AG09319 (cell line): ENCODE measurements around the gene CEMIP2.

Source experiments
- DNase-seq: peaks from one replicate; pipeline ENCODE4 v3.0.0-alpha.2; 2010; ENCODE audit warnings: low read depth; ENCODE audit errors: extremely low read depth
- CTCF ChIP-seq: IDR thresholded peaks from 2 replicates; pipeline ENCODE4 v1.5.1; 2011; ENCODE audit warnings: low read depth, mild to moderate bottlenecking, inconsistent platforms, low read length, moderate library complexity

The CEMIP2 gene

GRCh38 chr9:71729816-71730526 lies 38.3 kb downstream of the CEMIP2 start:
- no peak for TF ChIP-seq CTCF
- DNase-seq: no peak

- no peak for TF ChIP-seq CTCF
- no peak for DNase-seq
These were observed 41.6 kb downstream of the CEMIP2 start for GRCh38 chr9:71726723-71727122.

GRCh38 chr9:71725590-71726338 lies 42.5 kb downstream of the CEMIP2 start:
- no peak for DNase-seq
- no peak for TF ChIP-seq CTCF

DNA sequence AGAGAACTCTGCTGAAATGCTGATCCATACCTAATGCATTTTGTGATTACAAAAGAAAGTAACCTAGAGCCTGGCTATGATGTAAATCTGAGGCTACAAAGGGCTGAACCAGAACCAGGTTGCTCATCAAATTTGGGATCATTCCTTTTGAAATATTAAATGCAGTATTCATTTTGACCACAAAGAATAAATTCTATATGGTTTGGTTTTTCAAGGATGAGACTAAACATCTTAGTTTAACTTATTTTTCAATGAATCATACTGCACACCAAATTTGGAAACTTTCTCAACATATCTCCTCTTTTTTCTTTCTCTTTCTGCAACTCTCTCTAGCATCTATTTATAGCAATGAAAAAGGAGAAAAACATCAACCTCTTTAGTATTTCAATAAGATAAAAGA lies 46.5 kb downstream of the CEMIP2 start:
- DNase-seq: no peak
- no peak for TF ChIP-seq CTCF

- peak; percentile 65 for DNase-seq
- no peak for TF ChIP-seq CTCF
These were observed 48.8 kb downstream of the CEMIP2 start for GRCh38 chr9:71719562-71719961.

GRCh38 chr9:71719088-71719487 lies 49.2 kb downstream of the CEMIP2 start:
- DNase-seq: no peak
- TF ChIP-seq CTCF: no peak

DNA sequence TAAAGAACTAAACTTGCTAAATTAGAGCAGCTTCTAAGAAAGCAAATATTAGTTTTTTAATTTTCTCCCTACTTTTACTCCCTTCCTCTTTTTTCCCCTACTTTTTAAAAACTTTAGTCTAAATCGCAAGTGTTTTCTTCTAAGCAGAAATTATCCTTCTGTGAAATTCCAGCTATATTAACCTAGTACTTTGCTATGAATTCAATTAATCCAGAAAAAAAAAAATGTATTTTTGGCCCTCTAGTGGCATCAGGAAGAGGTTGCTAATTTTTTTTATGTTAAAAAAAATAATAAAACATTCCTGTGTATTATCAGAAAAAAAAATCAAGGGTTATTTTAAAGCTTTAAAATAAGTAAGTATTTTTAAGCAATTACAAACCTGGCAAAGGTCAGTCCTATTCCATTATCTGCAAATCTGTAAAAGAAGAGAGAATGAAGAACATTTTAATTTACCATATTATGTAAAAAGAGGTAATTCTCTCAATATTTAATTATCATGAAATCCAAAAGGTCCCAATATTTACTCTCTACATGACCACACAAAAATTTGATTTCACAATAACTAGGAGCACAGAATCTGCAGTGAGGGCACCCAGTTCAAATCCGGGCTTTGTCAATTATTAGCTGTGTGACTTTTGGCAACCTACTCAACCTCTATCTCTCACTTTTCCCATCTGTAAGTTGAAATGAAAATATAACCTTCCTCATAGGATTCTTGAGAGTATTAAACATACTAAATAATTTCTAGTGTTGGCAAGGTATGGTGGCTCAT lies 52.0 kb downstream of the CEMIP2 start:
- no peak for DNase-seq
- TF ChIP-seq CTCF: peak; percentile 47
